H1 (cell line): Measurements from ENCODE around the gene PDXP. TPM values are rescaled to one million over a fixed set of nuclear protein-coding genes. Genes with fewer than 3 reads are reported as not detected.

ENCODE experiments used
- CTCF ChIA-PET: fragments of 300-600 bp; sonication (Branson Sonifier 250); formaldehyde crosslinking; loops from one replicate; lab custom pipeline; 2021; ENCODE audit not compliant: partially characterized antibody; lab: Charles Lee
- POLR2A ChIA-PET: fragments of 300-600 bp; sonication (Branson Sonifier 250); formaldehyde crosslinking; loops from one replicate; lab custom pipeline; 2021; ENCODE audit warnings: inconsistent platforms; ENCODE audit not compliant: partially characterized antibody; lab: Charles Lee
- DNase-seq, 2 experiments: peaks; one replicate each; pipeline versions ENCODE4 v3.0.0 to v3.0.0-alpha.2; 2010 to 2022; ENCODE audit warnings: low spot score in 2 of 2, low read depth in 1 of 2, mixed read lengths in 1 of 2
- FAIRE-seq: peaks from 2 replicates; lab custom pipeline; 2011; peaks lifted over from hg19 to GRCh38; lab: Jason Lieb, UNC
- H2AFZ ChIP-seq: 2 replicates; pipeline ENCODE4 v1.8.1; 2012; ENCODE audit warnings: low read length, inconsistent platforms
- H2AK5ac ChIP-seq: 2 replicates; pipeline ENCODE4 v1.6.1; 2013; ENCODE audit warnings: low read depth, low read length
- H2BK120ac ChIP-seq: replicated peaks from 2 replicates; pipeline ENCODE3; 2013; ENCODE audit warnings: low read depth, low read length, inconsistent platforms
- H2BK12ac ChIP-seq: 2 replicates; pipeline ENCODE4 v1.6.1; 2013; ENCODE audit warnings: low read depth, low read length
- H2BK15ac ChIP-seq: 2 replicates; pipeline ENCODE4 v1.6.1; 2013; ENCODE audit warnings: low read length
- H2BK20ac ChIP-seq: 2 replicates; pipeline ENCODE4 v1.6.1; 2013; ENCODE audit warnings: low read length
- H2BK5ac ChIP-seq: 2 replicates; pipeline ENCODE4 v1.6.1; 2013; ENCODE audit warnings: low read depth, low read length
- H3K14ac ChIP-seq: 2 replicates; pipeline ENCODE4 v1.6.1; 2013; ENCODE audit warnings: inconsistent platforms; ENCODE audit not compliant: insufficient read length
- H3K18ac ChIP-seq: 2 replicates; pipeline ENCODE4 v1.6.1; 2013; ENCODE audit warnings: low read length; ENCODE audit errors: extremely low read depth
- H3K23ac ChIP-seq: 2 replicates; pipeline ENCODE4 v1.6.1; 2013; ENCODE audit warnings: inconsistent platforms; ENCODE audit not compliant: insufficient read length
- H3K23me2 ChIP-seq: 2 replicates; pipeline ENCODE4 v1.6.1; 2013; ENCODE audit warnings: low read depth, low read length
- H3K27ac ChIP-seq: 2 replicates; pipeline ENCODE4 v1.6.1; 2011; ENCODE audit warnings: low read depth, low read length, inconsistent platforms
- H3K27me3 ChIP-seq, 4 experiments: replicated peaks in 1 of 4; 1 replicate in 1 of 4; 2 replicates in 3 of 4; pipeline versions ENCODE4 v1.6.1 to v1.8.1; 2011 to 2013; ENCODE audit warnings: low read length in 3 of 4, mild to moderate bottlenecking in 3 of 4, inconsistent platforms in 2 of 4, mixed read lengths in 2 of 4, moderate library complexity in 1 of 4; ENCODE audit not compliant: control insufficient read depth in 3 of 4, insufficient read depth in 3 of 4; ENCODE audit errors: extremely low read depth in 1 of 4
- H3K36me3 ChIP-seq, 4 experiments: 2 replicates each; pipeline versions ENCODE4 v1.6.1 to v1.8.1; 2011 to 2013; ENCODE audit warnings: mild to moderate bottlenecking in 4 of 4, low read length in 3 of 4, moderate library complexity in 2 of 4, control low read depth in 1 of 4, inconsistent platforms in 1 of 4; ENCODE audit not compliant: insufficient read depth in 4 of 4, control insufficient read depth in 2 of 4
- H3K4ac ChIP-seq: replicated peaks from 2 replicates; pipeline ENCODE3; 2013; ENCODE audit warnings: low read length, low read depth, mixed read lengths, inconsistent platforms; ENCODE audit not compliant: insufficient read length
- H3K4me1 ChIP-seq, 4 experiments: replicated peaks in 1 of 4; 1 replicate in 1 of 4; 2 replicates in 3 of 4; pipeline versions ENCODE4 v1.6.1 to v1.8.1; 2011 to 2013; ENCODE audit warnings: low read length in 3 of 4, inconsistent platforms in 2 of 4, mixed read lengths in 1 of 4; ENCODE audit not compliant: insufficient read depth in 4 of 4, control insufficient read depth in 3 of 4
- H3K4me2 ChIP-seq, 2 experiments: 2 replicates each; pipeline versions ENCODE4 v1.6.1 to v1.8.1; 2011 to 2013; ENCODE audit warnings: low read depth in 2 of 2, low read length in 2 of 2, control low read depth in 1 of 2, inconsistent platforms in 1 of 2, mild to moderate bottlenecking in 1 of 2; ENCODE audit not compliant: insufficient read depth in 1 of 2
- H3K4me3 ChIP-seq, 4 experiments: fragments of 200-600, 300-600 bp in 1 of 4; sonication (generic), shearing (Covaris generic), sonication (Bioruptor Twin) in 1 of 4; 2 replicates each; pipeline versions ENCODE4 v1.5.1 to v1.8.1; 2011 to 2016; ENCODE audit warnings: low read length in 4 of 4, low read depth in 3 of 4, control low read depth in 2 of 4, inconsistent platforms in 2 of 4, mild to moderate bottlenecking in 2 of 4, mixed read lengths in 1 of 4, moderate library complexity in 1 of 4; ENCODE audit not compliant: insufficient read depth in 2 of 4; ENCODE audit errors: extremely low read depth in 1 of 4
- H3K56ac ChIP-seq: replicated peaks from 2 replicates; pipeline ENCODE3; 2013; ENCODE audit warnings: low read depth, mild to moderate bottlenecking, mixed read lengths, low read length, inconsistent platforms; ENCODE audit not compliant: insufficient read length
- H3K79me1 ChIP-seq: 2 replicates; pipeline ENCODE4 v1.6.1; 2013; ENCODE audit warnings: low read depth, low read length, control low read depth
- H3K79me2 ChIP-seq, 2 experiments: 2 replicates each; pipeline versions ENCODE4 v1.6.1 to v1.8.1; 2012 to 2013; ENCODE audit warnings: low read length in 2 of 2, mild to moderate bottlenecking in 2 of 2, inconsistent platforms in 1 of 2; ENCODE audit not compliant: insufficient read depth in 2 of 2, control insufficient read depth in 1 of 2
- H3K9ac ChIP-seq, 4 experiments: replicated peaks in 1 of 4; 1 replicate in 1 of 4; 2 replicates in 3 of 4; pipeline versions ENCODE4 v1.6.1 to v1.8.1; 2011 to 2013; ENCODE audit warnings: low read depth in 3 of 4, low read length in 3 of 4, control low read depth in 2 of 4, mild to moderate bottlenecking in 2 of 4, moderate library complexity in 2 of 4, inconsistent platforms in 1 of 4; ENCODE audit errors: extremely low read depth in 1 of 4
- H3K9me3 ChIP-seq, 2 experiments: 2 replicates each; pipeline versions ENCODE4 v1.6.1 to v1.8.1; 2012 to 2013; ENCODE audit warnings: mild to moderate bottlenecking in 2 of 2, moderate library complexity in 2 of 2, control low read depth in 1 of 2, inconsistent platforms in 1 of 2, low read depth in 1 of 2, low read length in 1 of 2, mixed read lengths in 1 of 2; ENCODE audit not compliant: insufficient read depth in 2 of 2
- H4K20me1 ChIP-seq, 2 experiments: replicated peaks in 1 of 2; 2 replicates each; pipeline versions ENCODE3 to v1.8.1; 2011 to 2013; ENCODE audit warnings: inconsistent platforms in 2 of 2, low read length in 2 of 2, mild to moderate bottlenecking in 1 of 2; ENCODE audit not compliant: insufficient read depth in 2 of 2, control insufficient read depth in 1 of 2
- H4K5ac ChIP-seq: 2 replicates; pipeline ENCODE4 v1.6.1; 2013; ENCODE audit warnings: low read length, low read depth, mixed read lengths, inconsistent platforms; ENCODE audit not compliant: insufficient read length
- H4K8ac ChIP-seq: 2 replicates; pipeline ENCODE4 v1.8.0; 2013; ENCODE audit warnings: mild to moderate bottlenecking, moderate library complexity, low read length, inconsistent platforms; ENCODE audit not compliant: insufficient read depth; ENCODE audit errors: extremely low read depth
- H4K91ac ChIP-seq: replicated peaks from 2 replicates; pipeline ENCODE3; 2013; ENCODE audit warnings: low read length, mixed read lengths, inconsistent platforms; ENCODE audit not compliant: insufficient read length
- EP300 ChIP-seq, 2 experiments: IDR thresholded peaks; 1 replicate in 1 of 2; 2 replicates in 1 of 2; pipeline ENCODE4 v1.6.1; 2011 to 2012; ENCODE audit warnings: low read depth in 2 of 2, low read length in 2 of 2, mild to moderate bottlenecking in 2 of 2, borderline replicate concordance in 1 of 2, inconsistent platforms in 1 of 2, moderate library complexity in 1 of 2
- HDAC6 ChIP-seq: IDR thresholded peaks from one replicate; pipeline ENCODE4 v1.7.1; 2012; ENCODE audit warnings: low read depth, mild to moderate bottlenecking, inconsistent platforms, low read length, moderate library complexity
- PHF8 ChIP-seq: fragments of 200-600 bp; sonication (generic); conservative IDR thresholded peaks from 2 replicates; pipeline ENCODE4 v1.7.1; 2012; ENCODE audit warnings: low read depth, mild to moderate bottlenecking, inconsistent platforms, low read length, moderate library complexity
- SP2 ChIP-seq: IDR thresholded peaks from 2 replicates; pipeline ENCODE4 v1.6.1; 2012; ENCODE audit warnings: mild to moderate bottlenecking, low read length, inconsistent platforms
- SRF ChIP-seq: IDR thresholded peaks from 2 replicates; pipeline ENCODE4 v1.6.1; 2011; ENCODE audit warnings: mild to moderate bottlenecking, low read depth, low read length, moderate library complexity
- ZNF274 ChIP-seq: IDR thresholded peaks from 2 replicates; pipeline ENCODE4 v1.7.0; 2012; ENCODE audit warnings: low read length, borderline replicate concordance; ENCODE audit errors: extremely low read depth
- WGBS, 2 experiments: shearing (Covaris generic) in 1 of 2; methylation state at CpG; one replicate each; pipeline versions ENCODE4 v1.1.6 to v1.1.7; 2013 to 2015; ENCODE audit warnings: low lambda C conversion rate in 2 of 2, mixed read lengths in 2 of 2, inconsistent platforms in 1 of 2, low coverage in 1 of 2, missing lambda C conversion rate in 1 of 2; ENCODE audit not compliant: insufficient replicate concordance in 2 of 2, insufficient coverage in 1 of 2, insufficient read length in 1 of 2; ENCODE audit errors: extremely low coverage in 1 of 2, missing lambda C conversion rate in 1 of 2; 5-methylcytosine and 5-hydroxymethylcytosine counted together
- polyA plus RNA-seq, 7 experiments: library from polyadenylated mRNA; depleted of rRNA in 3 of 7; stranded (reverse) in 5 of 7; unstranded in 2 of 7; fragments of >200 nt in 5 of 7; fragments of 200-250 nt in 2 of 7; gene quantifications; 1 replicate in 5 of 7; 2 replicates in 1 of 7; 4 replicates in 1 of 7; pipeline versions ENCODE4 v1.2.1 to v1.2.3, GENCODE V29; 2011 to 2013; ENCODE audit warnings: missing spikeins in 2 of 7, mixed read lengths in 2 of 7
- total RNA-seq: library from RNA; stranded (reverse); fragmentation: NEBNext Ultra II Directional; extraction: Animal tissue kit (Norgen Biotek cat#: 25700); gene quantifications from 2 replicates; pipeline ENCODE4 v1.2.1, GENCODE V29; 2021
- TF ChIP-seq, protein P1 (sequence below): IDR thresholded peaks from 2 replicates; pipeline ENCODE4 v1.6.1; 2012; ENCODE audit warnings: low read length, inconsistent platforms

PDXP gene
- total and polyA plus RNA-seq, 2 of the 8 experiments (the other 6 are each of a cell fraction or from before 2014, with no cell fraction given) = 36.6 to 67.7 TPM

DNA sequence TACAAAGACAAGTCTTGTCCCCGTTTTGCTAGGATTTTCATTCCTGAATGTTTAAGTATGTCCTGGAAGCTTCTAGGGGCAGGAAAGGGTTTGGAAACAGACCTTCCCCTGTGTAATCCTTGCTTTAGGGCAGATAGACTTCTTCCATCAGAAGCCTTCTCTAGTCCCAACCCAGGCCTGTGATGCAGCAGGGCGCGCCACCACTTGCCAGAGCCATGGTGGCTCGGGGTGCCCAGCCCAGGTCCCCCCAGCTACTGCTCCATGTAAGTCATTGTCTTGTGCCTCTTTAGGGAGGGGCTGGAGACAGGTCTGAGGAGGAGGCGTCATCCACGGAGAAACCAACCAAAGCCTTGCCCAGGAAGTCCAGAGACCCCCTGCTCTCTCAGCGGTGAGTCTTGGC lies 31.9 kb downstream of the PDXP start:
- ChIA-PET CTCF (interaction anchor here (7.3 kb wide), 1 partner anchor 48 kb away, joined by 37 read pairs; no protein-coding TSS in a partner anchor), POLR2A (no interaction called here)
- H2BK120ac ChIP-seq = no peak overlapping the region

More for the DNA sequence above, 31.9 kb downstream of the PDXP start:
- H4K8ac ChIP-seq = no peak overlapping the region
- WGBS, 2 experiments = 80% methylated on average over 7 of the region's 7 CpGs; no CpG with 5 or more reads in 1 of the 2 experiments
- peaks cover 0 to 6% (median 2%) of the 10 kb centered on the region in 4 experiments; a peak in 4 of 7 replicates for H3K4me1 ChIP-seq
- no peak overlapping the region for H3K4ac ChIP-seq
- H2AK5ac ChIP-seq = no peak overlapping the region
- H3K4me3 ChIP-seq = no peak overlapping the region
- no peak for TF ChIP-seq PHF8
- TF ChIP-seq SRF = no peak
- TF ChIP-seq ZNF274 = no peak
- TF ChIP-seq, protein P1, sequence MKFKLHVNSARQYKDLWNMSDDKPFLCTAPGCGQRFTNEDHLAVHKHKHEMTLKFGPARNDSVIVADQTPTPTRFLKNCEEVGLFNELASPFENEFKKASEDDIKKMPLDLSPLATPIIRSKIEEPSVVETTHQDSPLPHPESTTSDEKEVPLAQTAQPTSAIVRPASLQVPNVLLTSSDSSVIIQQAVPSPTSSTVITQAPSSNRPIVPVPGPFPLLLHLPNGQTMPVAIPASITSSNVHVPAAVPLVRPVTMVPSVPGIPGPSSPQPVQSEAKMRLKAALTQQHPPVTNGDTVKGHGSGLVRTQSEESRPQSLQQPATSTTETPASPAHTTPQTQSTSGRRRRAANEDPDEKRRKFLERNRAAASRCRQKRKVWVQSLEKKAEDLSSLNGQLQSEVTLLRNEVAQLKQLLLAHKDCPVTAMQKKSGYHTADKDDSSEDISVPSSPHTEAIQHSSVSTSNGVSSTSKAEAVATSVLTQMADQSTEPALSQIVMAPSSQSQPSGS = no peak
- TF ChIP-seq SP2 = no peak
- no peak for TF ChIP-seq HDAC6
- TF ChIP-seq EP300 (IDR thresholded peaks at IDR 0.05; ENCODE audit: borderline replicate concordance in 1 of 2, low read depth in 2 of 2, low read length in 2 of 2) = no peak
- no peak overlapping the region for H3K18ac ChIP-seq
- peaks cover 0 to 7% of the 10 kb centered on the region in 2 experiments; a peak in 1 of 4 replicates for H3K79me2 ChIP-seq
- no peak overlapping the region for H2BK20ac ChIP-seq
- peaks cover 4% of the 10 kb centered on the region for H3K23me2 ChIP-seq
- H2BK15ac ChIP-seq = no peak overlapping the region
- no peak overlapping the region for H2BK5ac ChIP-seq
- no peak for FAIRE-seq
- no peaks in the 10 kb centered on the region for H3K9me3 ChIP-seq
- no peak for DNase-seq
- peaks cover 3% of the 10 kb centered on the region; the same call in 1 of the 2 replicates for H3K79me1 ChIP-seq
- no peak overlapping the region for H3K14ac ChIP-seq
- no peak overlapping the region for H4K5ac ChIP-seq
- H3K27ac ChIP-seq = no peak overlapping the region
- H3K36me3 ChIP-seq = peaks cover 5 to 29% (median 15%) of the 10 kb centered on the region in 4 experiments; a peak in 7 of 8 replicates
- no peak overlapping the region for H3K23ac ChIP-seq
- no peak overlapping the region for H3K9ac ChIP-seq
- H2AFZ ChIP-seq = no peak overlapping the region
- H3K27me3 ChIP-seq = no peaks in the 10 kb centered on the region
- H4K20me1 ChIP-seq = peaks cover 0 to 6% of the 10 kb centered on the region in 2 experiments
- no peak overlapping the region for H3K4me2 ChIP-seq
- no peak overlapping the region for H2BK12ac ChIP-seq
- no peak overlapping the region for H3K56ac ChIP-seq
- no peak overlapping the region for H4K91ac ChIP-seq
